ENCODE measurements around the gene KCNK17. TPM values are rescaled to one million over a fixed set of nuclear protein-coding genes. Genes with fewer than 3 reads are reported as not detected.
A peak's percentile ranks its signal among the peaks of the same experiment; 100 is the strongest.
"Not testable (repeated sequence)": the region's sequence is repeated elsewhere in the genome, so short reads cannot be mapped to it uniquely, and the experiment has no call there.

KCNK17 gene
- total RNA-seq, 1 experiment from 2014 or later = not detected

- CTCF ChIA-PET = no interaction called here
- ATAC-seq = no peak
- no TSS peak for BruUV-seq (replicated peaks)
Observed at GRCh38 chr6:39292637-39293036, 21.6 kb downstream of the KCNK17 start.

GRCh38 chr6:39289490-39289889 lies 24.7 kb downstream of the KCNK17 start:
- H3K9me3 ChIP-seq (ENCODE audit: low read length) = no peaks in the 10 kb centered on the region
- CTCF ChIA-PET = no interaction called here
- ATAC-seq = no peak
- POLR2A ChIA-PET (ENCODE audit: unreplicated experiment) = no interaction called here
- BruUV-seq (replicated peaks) = no TSS peak
- H3K79me2 ChIP-seq (ENCODE audit: low read length) = no peaks in the 10 kb centered on the region
- no peak for TF ChIP-seq EZH2 (IDR thresholded peaks at IDR 0.05; ENCODE audit: low read length, unreplicated experiment)
- TF ChIP-seq EZH2phosphoT487 (IDR thresholded peaks at IDR 0.05; ENCODE audit: borderline replicate concordance, low read length) = no peak
- TF ChIP-seq, protein P1, sequence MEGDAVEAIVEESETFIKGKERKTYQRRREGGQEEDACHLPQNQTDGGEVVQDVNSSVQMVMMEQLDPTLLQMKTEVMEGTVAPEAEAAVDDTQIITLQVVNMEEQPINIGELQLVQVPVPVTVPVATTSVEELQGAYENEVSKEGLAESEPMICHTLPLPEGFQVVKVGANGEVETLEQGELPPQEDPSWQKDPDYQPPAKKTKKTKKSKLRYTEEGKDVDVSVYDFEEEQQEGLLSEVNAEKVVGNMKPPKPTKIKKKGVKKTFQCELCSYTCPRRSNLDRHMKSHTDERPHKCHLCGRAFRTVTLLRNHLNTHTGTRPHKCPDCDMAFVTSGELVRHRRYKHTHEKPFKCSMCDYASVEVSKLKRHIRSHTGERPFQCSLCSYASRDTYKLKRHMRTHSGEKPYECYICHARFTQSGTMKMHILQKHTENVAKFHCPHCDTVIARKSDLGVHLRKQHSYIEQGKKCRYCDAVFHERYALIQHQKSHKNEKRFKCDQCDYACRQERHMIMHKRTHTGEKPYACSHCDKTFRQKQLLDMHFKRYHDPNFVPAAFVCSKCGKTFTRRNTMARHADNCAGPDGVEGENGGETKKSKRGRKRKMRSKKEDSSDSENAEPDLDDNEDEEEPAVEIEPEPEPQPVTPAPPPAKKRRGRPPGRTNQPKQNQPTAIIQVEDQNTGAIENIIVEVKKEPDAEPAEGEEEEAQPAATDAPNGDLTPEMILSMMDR (conservative IDR thresholded peaks at IDR 0.05; ENCODE audit: low read depth, low read length) = no peak
- no peaks in the 10 kb centered on the region for H3F3A ChIP-seq (ENCODE audit: low read length, unreplicated experiment)
- no peak overlapping the region for H3K9ac ChIP-seq (ENCODE audit: low read length)
- no peaks in the 10 kb centered on the region for H4K20me1 ChIP-seq (ENCODE audit: low read length)
- DNase-seq = peak; percentile 19
- H3K4me2 ChIP-seq (ENCODE audit: low read length) = no peak overlapping the region
- H3K9me2 ChIP-seq (replicated peaks; ENCODE audit: low read length) = no peaks in the 10 kb centered on the region
- H3K4me3 ChIP-seq (ENCODE audit: low read length) = no peak overlapping the region
- no peaks in the 10 kb centered on the region for H3K36me3 ChIP-seq (ENCODE audit: low read depth, low read length)
- no peak overlapping the region for H3K27ac ChIP-seq (ENCODE audit: low read length)
- no peak overlapping the region for H2AFZ ChIP-seq (ENCODE audit: low read length)
- intact Hi-C loops (cut with micrococcal nuclease) = no loop called here
- H3K4me1 ChIP-seq (ENCODE audit: insufficient read depth, low read length) = peaks cover 7% of the 10 kb centered on the region; the same call in 1 of the 2 replicates
- 0 out of 2 replicates have a peak, but pooled peaks cover 6% of the 10 kb centered on the region for H3K27me3 ChIP-seq (ENCODE audit: low read length)

More at GRCh38 chr6:39292637-39293036, 21.6 kb downstream of the KCNK17 start:
- H3K9me2 ChIP-seq (replicated peaks; ENCODE audit: low read length) = no peaks in the 10 kb centered on the region
- POLR2A ChIA-PET (ENCODE audit: unreplicated experiment) = no interaction called here
- no peak overlapping the region for H3K4me3 ChIP-seq (ENCODE audit: low read length)
- H3K4me1 ChIP-seq (ENCODE audit: insufficient read depth, low read length) = peaks cover 7% of the 10 kb centered on the region; the same call in 1 of the 2 replicates
- 0 out of 2 replicates have a peak, but pooled peaks cover 6% of the 10 kb centered on the region for H3K27me3 ChIP-seq (ENCODE audit: low read length)
- no peaks in the 10 kb centered on the region for H3F3A ChIP-seq (ENCODE audit: low read length, unreplicated experiment)
- H3K79me2 ChIP-seq (ENCODE audit: low read length) = no peaks in the 10 kb centered on the region
- no peak for DNase-seq
- H2AFZ ChIP-seq (ENCODE audit: low read length) = no peak overlapping the region
- TF ChIP-seq EZH2phosphoT487 (IDR thresholded peaks at IDR 0.05; ENCODE audit: borderline replicate concordance, low read length) (no peak), EZH2 (IDR thresholded peaks at IDR 0.05; ENCODE audit: low read length, unreplicated experiment) (no peak)
- TF ChIP-seq, protein P1 (conservative IDR thresholded peaks at IDR 0.05; ENCODE audit: low read depth, low read length) = no peak
- intact Hi-C loops (cut with micrococcal nuclease) = no loop called here
- no peak overlapping the region for H3K4me2 ChIP-seq (ENCODE audit: low read length)
- H4K20me1 ChIP-seq (ENCODE audit: low read length) = no peaks in the 10 kb centered on the region
- no peaks in the 10 kb centered on the region for H3K36me3 ChIP-seq (ENCODE audit: low read depth, low read length)
- no peaks in the 10 kb centered on the region for H3K9me3 ChIP-seq (ENCODE audit: low read length)
- no peak overlapping the region for H3K27ac ChIP-seq (ENCODE audit: low read length)
- no peak overlapping the region for H3K9ac ChIP-seq (ENCODE audit: low read length)

- Histone ChIP-seq H3K9me3 (ENCODE audit: low read length) (no peaks in the 10 kb centered on the region), H3F3A (ENCODE audit: low read length, unreplicated experiment) (no peaks in the 10 kb centered on the region), H3K4me2 (ENCODE audit: low read length) (no peak overlapping the region), H3K4me1 (ENCODE audit: insufficient read depth, low read length) (peaks cover 7% of the 10 kb centered on the region; the same call in 1 of the 2 replicates), H3K27ac (ENCODE audit: low read length) (no peak overlapping the region), H4K20me1 (ENCODE audit: low read length) (no peaks in the 10 kb centered on the region), H3K36me3 (ENCODE audit: low read depth, low read length) (no peaks in the 10 kb centered on the region), H3K79me2 (ENCODE audit: low read length) (no peaks in the 10 kb centered on the region), H3K9me2 (replicated peaks; ENCODE audit: low read length) (no peaks in the 10 kb centered on the region), H2AFZ (ENCODE audit: low read length) (no peak overlapping the region), H3K4me3 (ENCODE audit: low read length) (no peak overlapping the region), H3K9ac (ENCODE audit: low read length) (no peak overlapping the region), H3K27me3 (ENCODE audit: low read length) (no peaks in the 10 kb centered on the region)
- ChIA-PET CTCF (no interaction called here), POLR2A (ENCODE audit: unreplicated experiment) (no interaction called here)
- peak; percentile 43 for DNase-seq
- TF ChIP-seq EZH2 (IDR thresholded peaks at IDR 0.05; ENCODE audit: low read length, unreplicated experiment) (no peak), EZH2phosphoT487 (IDR thresholded peaks at IDR 0.05; ENCODE audit: borderline replicate concordance, low read length) (no peak)
- TF ChIP-seq, protein P1 (conservative IDR thresholded peaks at IDR 0.05; ENCODE audit: low read depth, low read length) = no peak
- no TSS peak for BruUV-seq (replicated peaks)
- intact Hi-C loops (cut with micrococcal nuclease) = no loop called here
- no peak for ATAC-seq
Observed at GRCh38 chr6:39287601-39288000, 26.6 kb downstream of the KCNK17 start.

DNA sequence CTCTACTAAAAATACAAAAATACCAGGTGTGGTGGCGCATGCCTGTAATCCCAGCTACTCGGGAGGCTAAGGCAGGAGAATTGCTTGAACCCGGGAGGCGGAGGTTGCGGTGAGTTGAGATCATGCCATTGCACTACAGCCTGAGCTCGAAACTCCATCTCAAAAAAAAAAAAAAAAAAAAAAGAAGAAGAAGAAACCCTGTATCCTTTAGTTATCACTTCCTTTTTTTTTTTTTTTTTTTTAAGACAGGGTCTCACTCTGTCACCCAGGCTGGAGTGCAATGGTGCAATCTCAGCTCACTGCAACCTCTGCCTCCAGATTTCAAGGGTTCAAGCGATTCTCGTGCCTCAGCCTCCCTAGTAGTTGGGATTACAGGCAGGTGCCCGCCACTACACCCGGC lies 27.6 kb downstream of the KCNK17 start:
- CTCF ChIA-PET; H3K79me2 ChIP-seq (ENCODE audit: low read length); H3K4me2 ChIP-seq (ENCODE audit: low read length); H2AFZ ChIP-seq (ENCODE audit: low read length); intact Hi-C loops (cut with micrococcal nuclease); POLR2A ChIA-PET (ENCODE audit: unreplicated experiment); DNase-seq; H3K9ac ChIP-seq (ENCODE audit: low read length); H3K27ac ChIP-seq (ENCODE audit: low read length); H3K36me3 ChIP-seq (ENCODE audit: low read depth, low read length); H3F3A ChIP-seq (ENCODE audit: low read length, unreplicated experiment); ATAC-seq; H3K9me2 ChIP-seq (replicated peaks; ENCODE audit: low read length); H3K27me3 ChIP-seq (ENCODE audit: low read length); H3K4me1 ChIP-seq (ENCODE audit: insufficient read depth, low read length); BruUV-seq (replicated peaks); H3K4me3 ChIP-seq (ENCODE audit: low read length); H3K9me3 ChIP-seq (ENCODE audit: low read length); H4K20me1 ChIP-seq (ENCODE audit: low read length): not testable (repeated sequence)

Data from PC-3 (cell line).